HS-27A (cell line): ENCODE data around the gene MAP7D2.

Source experiments
- DNase-seq: peaks from one replicate; pipeline ENCODE4 v3.0.0-alpha.2; 2012; ENCODE audit warnings: low read depth, missing footprints

Gene MAP7D2

DNA sequence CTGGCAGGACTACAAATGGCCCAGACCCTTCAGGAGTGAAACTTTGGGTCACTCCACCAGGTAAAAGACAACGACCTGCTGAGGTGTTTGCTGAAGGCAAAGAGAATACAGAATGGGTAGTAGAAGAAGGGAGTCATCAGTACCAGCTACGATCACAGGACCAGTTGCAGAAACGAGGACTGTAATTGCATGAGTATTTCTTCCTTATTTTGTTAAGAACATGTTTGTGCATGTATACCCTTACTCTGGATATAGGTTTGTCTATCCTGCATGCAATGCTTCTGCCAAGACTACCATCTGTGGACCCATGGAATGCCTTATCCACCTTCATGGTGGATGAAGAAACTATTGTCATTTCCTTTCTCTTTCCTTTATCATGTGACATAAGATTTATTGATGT lies 77.7 kb downstream of the MAP7D2 start:
- no peak for DNase-seq

DNA sequence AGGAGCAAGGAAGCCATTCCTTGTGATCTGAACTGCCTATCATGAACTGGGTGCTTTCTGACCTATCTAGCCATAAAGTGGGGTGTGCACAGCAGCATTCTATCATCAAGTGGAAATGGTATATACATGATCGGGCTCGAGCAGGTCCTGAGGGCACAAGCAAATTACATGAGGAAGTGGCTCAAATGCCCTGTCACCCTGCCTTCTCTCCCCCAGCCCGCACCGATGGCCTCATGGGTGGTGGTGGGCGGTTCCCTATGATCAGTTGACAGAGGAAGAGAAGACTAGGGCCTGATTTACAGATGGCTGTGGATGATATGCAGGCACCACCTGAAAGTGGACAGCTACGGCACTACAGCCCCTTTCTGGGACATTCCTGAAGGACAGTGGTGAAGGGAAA lies 79.5 kb downstream of the MAP7D2 start:
- DNase-seq, result no peak

DNA sequence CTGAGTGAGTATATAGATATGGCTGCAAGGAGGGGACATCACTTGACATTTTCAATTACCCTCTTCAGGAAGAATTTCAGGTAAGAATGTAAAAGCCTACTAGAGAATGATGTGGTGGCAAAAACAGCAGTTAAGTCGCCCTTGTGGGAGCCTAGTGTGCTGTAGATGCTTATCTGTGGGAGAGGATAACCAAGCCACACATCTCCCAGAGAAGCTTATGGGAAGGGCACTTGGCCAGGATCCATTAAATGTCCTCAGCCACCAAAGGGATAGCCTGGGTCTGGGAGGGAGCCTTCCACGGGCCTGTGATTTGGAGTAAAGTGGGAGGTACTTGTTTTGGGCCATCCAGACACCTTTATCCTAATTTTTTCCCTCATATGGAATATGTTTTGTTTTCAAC lies 84.5 kb downstream of the MAP7D2 start:
- DNase-seq, result no peak

DNA sequence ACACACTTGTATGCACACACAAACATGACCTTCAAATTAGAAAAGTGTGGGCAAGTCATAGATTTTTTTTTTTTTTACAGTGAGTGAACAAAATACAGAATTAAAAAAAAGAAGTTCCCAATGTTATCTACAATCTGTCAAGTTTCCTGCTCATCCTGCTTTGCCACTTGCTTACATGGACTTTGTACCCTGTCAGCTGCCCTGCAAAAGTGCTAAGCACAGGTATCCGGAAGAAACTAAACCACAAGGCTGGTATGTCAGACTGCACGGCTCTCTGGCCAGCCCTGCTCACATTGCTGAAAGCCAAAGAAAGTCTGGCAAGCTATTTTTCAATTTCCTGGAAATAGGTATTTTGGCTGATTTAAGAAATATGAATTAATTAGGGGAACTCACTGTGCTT lies 87.0 kb downstream of the MAP7D2 start:
- DNase-seq, result no peak

DNA sequence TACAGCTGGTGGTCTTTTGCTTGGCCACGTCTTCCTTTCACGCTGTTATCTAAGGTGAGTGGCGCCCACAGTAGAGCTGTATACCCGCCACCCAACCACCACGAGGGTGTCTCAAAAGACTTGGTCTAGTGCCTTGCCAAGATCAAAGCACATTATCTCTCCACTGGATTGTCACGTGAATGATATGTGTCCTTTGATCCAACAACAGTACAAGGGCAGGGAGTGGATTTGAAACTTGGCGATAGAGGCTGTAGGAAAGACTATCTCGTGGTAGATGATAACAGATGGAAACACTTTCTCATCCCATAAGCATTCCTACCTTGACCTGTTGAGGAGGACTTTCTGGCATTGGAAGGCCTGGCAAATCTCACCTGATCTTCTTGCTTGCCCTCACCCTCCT lies 88.1 kb downstream of the MAP7D2 start:
- no peak for DNase-seq

DNA sequence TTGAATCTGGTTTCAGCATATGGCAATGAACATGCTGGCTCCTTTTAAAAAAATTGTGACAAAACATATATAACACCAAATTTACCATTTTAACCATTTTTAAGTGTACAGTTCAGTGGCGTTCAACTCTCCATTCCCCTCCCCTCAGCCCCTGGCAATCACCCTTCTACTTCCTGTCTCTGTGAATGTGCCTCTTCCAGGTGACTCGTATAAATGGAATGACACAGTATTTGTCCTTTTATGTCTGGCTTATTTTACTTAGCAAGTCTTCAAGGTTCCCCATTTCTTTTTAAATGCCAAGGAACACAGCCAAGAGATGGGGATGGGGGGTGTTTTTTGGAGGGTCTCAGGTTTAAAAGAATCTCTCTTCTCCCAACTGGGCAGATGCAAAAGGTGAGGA lies 90.4 kb downstream of the MAP7D2 start:
- DNase-seq, result no peak

DNA sequence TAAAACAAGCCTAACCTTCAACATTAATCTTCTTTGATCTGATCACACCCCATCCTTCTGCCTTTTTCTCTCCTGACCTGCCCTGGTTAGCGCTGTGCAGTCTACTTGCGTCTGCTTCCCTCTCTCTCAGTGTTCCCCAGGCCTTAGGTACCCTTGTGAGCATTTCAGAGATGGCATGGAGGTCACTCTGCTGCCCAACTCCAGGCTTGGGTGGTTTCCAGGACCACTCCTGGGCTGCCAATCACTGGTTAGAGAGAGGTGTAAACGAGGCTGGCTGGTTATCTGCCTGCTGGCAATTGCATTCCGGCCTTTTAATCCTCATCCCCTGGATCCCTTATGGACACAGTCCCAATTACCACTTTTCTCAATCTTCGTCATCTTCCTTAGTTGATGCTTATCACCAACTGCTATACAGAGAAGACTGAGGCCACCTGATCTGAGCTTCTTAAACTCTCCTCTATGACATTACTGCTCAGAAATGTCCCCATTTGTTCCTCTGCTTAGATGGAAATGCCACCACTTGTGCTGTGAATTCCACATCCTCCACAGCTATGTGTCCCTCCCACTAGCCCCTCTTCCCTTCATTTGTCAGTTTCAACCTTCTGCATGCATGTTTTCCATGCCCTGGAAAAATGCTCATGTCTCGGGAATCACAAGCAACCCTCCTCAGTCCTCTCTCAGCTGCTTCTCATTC lies 96.9 kb downstream of the MAP7D2 start:
- no peak for DNase-seq

DNA sequence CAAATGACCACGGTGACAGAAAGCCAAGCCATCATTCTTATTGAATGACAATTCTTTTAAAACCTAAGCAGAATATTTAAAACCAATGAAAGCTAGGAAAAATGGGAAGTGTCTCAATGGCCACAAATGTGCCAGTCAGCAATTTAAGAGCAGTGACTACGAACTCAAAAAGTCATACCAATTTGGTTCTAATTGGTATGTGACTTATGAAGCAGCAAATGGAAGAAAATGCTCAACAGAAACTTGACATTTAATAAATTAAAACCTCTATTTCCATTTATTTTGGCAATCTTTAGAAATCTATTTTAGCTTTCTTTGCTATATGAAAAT lies 100.1 kb downstream of the MAP7D2 start:
- no peak for DNase-seq

DNA sequence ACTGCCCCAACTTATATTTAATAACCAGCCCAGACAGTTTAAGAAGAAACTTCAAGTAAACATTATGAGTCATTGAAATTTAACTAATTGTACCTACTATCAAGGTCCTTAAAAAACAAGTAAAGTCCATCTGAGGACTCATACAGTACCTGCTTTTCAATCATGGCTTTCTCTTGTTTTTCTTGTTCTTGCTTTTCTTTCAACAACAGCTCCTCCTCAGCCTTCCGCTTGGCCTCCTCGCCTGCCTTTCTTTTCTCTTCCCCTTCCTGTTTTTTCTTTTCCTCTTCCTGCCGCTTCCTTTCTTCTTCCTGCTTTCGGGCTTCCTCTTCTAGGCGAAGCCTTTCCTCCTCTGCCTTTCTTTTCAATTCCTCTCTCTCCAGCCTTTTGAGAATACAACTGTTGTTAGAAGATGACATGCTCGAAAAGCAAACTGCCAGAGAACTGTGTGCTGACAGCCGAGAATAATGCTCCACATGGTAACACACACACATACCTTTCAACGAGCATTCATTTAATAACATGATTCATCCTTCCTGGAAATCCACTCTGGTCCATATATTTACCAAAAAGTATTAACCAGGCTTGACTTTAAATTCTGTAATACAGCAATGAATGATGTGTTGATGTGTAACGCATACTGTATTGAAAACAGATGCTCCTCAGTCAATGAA lies 100.6 kb downstream of the MAP7D2 start:
- DNase-seq, result no peak

DNA sequence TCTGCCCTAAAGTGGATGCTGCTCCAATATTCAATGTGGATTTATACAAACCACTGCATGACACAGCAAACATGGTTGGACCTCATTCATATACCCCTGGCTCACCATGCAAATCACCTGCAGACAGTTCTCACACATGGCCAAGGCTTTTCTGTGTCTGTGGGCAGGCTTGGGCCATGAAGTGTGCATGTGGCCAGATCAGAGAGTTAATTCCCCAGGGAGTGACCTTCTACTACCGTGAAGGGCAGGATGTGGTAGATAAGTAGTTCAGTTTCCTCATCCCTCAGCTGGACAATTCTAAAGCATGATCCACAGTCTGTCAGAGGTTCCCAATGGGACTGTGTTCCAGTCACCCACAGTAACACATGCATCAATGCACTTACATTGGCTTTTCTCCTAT lies 101.3 kb downstream of the MAP7D2 start:
- DNase-seq, result no peak

DNA sequence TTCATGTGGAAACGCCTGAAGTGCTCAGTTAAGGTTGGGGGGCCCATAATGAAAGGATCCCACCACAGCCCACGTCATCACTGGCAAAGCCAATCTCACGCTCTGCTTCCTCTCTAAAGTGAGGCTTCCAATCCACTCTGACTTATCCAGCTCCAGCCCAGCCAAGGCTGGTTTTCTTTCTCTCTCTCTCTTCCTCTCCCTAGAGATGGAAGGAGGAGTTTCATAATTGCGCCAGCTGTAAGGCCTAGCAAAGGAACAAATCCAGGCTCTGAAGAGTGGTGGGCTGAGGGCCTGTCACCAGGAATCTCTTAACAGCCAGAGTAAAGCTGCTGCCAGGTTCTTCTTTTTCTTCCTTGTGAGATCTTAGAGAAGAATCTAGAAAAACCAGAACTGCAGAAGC lies 105.1 kb downstream of the MAP7D2 start:
- no peak for DNase-seq

DNA sequence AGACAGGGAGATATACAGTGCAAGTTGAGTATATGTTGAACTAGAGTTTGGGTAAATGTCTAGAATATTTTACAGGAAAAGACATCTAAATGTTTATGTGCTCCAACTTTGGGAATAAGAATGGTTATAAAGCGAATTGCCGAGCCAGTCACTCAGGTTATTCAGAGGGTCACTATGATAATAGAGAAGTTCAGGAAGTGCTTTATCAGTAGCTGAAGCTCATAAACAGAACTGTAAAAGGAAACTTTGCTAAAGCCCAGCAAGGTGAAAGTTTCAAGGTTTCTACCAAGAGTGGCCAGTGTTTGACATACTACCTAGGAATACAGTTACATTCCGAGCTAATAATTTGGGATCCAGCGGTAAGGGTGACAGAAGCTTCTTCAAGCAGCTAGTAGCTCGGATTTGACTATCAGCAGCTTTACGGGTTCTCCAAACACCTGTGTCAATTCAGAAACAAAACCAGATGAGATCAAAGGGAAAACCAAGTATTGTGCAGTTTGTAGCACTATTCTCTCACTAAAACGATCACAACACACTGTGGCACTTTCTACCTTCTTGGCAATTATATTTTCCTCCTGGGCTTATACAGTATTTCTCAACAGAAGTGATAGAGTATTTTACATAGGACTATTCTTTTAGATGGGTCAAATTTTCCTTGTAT lies 108.6 kb downstream of the MAP7D2 start:
- DNase-seq, result no peak

DNA sequence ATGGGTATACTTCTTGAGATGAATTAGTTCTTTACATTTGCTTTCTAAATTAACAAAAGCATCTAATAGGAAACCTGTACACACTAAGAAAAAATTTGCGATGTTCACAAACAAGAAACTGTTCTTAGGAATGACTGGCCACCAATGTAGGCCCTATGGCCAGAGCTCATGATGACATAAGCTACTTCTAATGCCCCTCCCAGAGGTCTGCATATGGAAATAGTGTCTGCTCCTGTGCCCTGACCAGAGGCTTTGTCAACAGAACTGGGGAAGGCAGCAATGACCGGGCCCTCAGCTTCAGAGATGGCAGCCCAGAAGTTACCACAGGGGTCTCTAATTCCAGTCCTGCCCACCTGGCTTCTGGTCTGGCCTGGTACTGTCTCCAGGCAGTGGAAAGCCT lies 110.8 kb downstream of the MAP7D2 start:
- DNase-seq, result no peak

DNA sequence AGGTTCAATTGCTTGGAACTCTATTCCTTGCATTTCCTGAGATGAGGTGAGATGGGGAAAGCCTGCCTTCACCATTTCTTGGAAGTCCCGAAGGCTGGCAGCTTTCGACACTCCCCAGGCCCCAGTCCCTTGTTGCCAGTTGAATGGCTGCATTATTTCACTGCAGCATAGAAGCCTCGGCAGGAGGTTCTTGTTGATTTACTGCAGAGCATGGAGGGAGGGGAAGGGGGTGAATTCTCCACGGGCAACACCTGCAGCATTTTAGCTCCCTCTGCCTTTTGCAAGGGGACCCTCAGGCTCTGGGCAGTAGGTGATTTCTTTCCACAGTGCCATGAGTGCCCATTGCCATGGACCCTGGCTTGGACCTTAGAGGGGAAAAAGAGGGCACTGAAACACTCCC lies 115.1 kb downstream of the MAP7D2 start:
- DNase-seq, result no peak

DNA sequence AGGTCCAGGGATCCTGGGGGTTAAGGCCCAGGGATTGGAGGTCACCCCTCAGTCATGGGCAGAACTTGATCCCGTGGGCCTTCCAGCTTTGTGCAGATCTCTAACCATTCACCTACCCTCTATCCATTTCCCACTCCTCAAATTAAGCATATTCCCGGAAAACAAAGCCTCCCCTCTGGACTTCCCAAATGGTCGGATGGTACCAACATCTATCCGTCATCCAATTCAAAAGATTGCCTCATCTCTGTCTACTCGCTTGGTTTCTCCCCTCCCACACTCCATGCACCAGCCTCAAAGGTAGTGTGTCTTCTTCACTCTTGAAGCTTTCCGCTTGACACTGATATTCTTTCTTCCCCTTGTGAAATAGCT lies 125.4 kb downstream of the MAP7D2 start:
- DNase-seq, result no peak

DNA sequence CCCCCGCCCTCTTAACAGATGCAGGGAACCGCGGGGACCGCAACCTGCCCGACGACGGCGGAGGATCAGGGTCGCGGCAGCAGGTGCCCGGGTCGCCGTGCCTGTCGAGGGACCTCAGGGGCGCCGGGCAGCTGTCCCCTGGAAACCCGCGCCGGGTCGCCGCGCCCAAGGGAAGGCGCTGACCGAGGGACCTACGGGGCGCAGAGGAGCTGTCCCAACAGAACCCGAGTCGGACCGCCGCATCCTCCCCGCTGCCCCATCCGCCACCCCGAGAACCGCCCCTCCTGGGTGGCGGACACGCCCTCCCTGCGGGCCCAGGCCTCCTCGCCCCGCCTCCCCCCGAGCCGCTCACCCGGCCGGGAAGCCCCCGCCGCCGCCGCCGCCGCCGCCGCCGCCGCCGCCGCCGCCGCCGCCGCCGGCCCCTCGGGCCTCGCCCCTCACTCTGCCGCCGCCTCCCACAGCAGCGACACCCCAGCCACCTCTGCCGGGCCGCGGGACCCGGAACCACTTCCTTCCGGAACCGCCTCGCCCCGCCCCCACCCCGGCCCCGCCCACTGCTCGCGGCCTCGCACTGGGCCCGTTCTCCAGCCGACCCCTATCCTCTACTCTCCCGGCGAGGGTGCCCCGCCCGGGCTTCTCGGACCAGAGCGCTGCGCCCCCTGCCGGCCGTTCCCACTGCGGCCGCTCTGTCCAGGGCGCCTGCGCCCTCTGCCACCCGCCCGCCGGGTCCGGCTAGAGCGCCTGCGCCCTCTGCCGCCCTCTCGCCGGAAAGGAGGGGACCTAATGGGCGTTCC lies 126.0 kb downstream of the MAP7D2 start, which contains the start of gene BCLAF3:
Gene BCLAF3 (minus strand): TSS at position 506 of the 794 bp plus-strand sequence. CDS start 20,797 bp downstream, outside the sequence.
- peak; percentile 49 for DNase-seq

DNA sequence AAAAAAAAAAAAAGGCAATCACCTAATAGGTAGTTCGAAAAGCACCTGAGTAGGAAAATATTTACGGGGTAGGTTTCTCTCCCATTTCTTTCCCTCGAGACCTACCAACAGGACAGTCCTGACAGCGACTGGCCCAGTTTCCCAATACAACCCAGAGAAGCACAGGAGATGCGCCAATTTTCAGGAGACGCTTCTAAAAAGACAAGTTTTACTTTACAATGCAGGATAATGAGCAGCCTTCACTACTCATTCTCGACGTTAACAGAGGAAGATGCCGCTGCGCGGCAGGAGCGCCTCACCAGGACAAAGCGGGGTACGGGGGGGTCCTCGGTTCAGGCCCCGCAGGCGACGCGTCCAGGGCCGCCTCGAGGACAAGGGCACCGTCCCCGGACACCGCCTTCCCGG lies 126.6 kb downstream of the MAP7D2 start:
- no peak for DNase-seq

DNA sequence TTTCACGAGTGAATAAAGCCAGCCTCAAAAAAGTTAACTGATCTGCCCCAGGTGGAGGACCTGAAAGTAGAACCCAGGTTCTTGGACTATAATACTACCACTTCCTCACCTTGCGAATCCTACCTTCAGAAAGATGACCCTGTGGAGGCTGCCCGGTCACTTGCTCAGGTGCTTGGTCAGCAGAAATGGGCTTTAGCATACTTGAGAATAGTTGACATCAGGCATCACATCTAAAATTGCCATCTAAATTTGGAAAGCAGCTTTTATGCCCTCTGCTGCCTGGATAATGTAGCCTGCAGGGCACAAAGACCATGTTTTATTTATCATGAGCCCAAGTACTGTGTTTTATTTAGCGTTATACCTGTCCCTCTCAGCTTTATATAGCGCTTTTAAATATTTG lies 128.9 kb downstream of the MAP7D2 start:
- no peak for DNase-seq

DNA sequence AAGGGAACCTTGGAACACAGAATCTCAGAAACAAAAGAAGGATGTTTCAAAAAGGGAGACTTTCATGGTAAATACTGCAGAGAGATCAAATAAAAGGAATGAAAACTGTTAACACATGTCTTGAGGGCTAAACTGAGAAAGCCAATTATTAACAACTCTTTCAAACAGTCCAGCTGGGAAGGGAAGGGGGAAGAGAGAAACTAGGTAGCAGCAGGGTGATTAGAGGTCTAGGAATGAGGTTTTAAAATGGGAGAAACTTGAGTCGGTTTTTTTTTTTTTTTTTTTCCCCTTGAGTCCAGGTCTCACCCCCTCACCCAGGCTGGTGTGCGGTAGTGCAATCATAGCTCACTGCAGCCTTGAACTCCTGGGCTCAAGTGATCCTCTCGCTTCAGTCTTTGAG lies 130.2 kb downstream of the MAP7D2 start:
- no peak for DNase-seq

DNA sequence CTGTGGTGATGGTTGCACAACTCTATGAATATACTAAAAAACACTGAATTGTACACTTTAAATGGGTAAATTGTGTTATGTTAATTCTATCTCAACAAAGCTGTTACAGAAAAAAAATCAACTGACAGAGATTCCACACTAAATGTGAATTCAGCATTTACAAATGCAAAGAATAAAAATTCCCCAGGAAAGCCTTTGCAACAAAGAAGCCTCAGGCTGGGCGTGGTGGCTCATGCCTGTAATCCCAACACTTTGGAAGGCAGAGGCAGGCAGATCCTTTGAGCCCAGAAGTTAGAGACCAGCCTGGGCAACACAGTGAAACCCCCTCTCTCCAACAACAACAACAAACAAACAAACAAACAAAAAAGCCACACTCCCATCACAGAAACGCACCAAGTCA lies 134.8 kb downstream of the MAP7D2 start:
- no peak for DNase-seq

DNA sequence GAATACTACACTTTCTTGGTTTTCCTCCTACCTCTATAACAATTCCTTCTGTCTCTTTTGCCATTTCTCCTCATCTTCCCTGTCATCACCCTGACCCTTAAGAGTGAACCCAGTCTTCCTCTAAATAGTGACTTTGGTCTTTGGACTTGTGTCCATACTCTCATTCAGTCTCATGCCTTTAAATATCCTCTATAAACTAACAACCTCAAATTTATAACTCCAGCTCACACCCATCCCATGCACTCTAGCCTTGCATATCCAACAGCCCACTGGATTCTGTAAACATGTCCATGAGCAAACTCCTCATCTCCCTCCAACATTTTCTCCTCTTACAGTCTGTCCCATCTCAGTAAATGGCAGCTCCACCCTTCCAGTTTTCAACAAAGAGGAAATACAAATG lies 140.9 kb downstream of the MAP7D2 start:
- no peak for DNase-seq

DNA sequence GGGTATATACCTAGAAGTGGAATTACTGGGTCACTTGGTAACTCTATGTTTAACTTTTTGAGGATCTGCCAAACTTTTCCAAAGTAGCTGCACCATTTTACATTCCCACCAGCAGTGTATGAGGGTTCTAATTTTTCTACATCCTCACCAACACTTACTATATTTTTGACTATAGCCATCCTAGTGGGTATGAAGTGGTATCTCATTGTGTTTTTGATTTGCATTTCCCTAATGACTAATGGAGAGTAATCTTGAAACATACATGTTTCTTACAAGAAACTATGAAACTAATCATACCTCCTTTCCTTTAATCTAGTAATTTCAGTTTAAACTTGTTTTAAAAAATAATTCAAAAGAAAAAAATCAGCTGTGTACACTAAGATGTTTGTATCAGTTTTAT lies 143.7 kb downstream of the MAP7D2 start:
- DNase-seq, result no peak

DNA sequence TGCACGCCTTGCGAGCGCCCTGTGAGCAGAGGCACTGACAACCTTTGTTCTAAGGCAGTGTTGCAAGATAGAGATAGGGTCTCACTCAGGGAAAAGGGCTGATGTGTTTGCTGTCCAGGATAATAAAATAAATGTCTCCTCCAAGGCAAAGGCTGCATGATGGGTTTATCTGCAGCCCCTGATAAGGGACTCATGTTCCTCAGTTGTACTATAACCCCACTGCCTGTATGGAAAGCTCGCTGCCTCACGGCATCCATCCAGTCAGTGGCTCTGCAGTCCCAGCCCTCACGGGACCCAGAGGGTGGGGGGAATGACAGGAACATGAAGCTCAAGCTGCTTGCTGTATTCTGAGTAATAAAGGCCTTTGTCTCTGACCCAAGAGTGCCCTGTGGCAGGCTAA lies 148.4 kb downstream of the MAP7D2 start:
- DNase-seq, result no peak
